Epithelial cell of proximal tubule (primary cell): Measurements from ENCODE around the gene PDGFD. TPM values are rescaled to one million over a fixed set of nuclear protein-coding genes. Genes with fewer than 3 reads are reported as not detected.

ENCODE experiments used
- DNase-seq: peaks from one replicate; pipeline ENCODE4 v3.0.0-alpha.2; 2011; ENCODE audit warnings: low read depth
- H3K4me3 ChIP-seq: 2 replicates; pipeline ENCODE4 v1.5.1; 2011; ENCODE audit warnings: low read depth, mild to moderate bottlenecking, low read length
- CTCF ChIP-seq: conservative IDR thresholded peaks from 2 replicates; pipeline ENCODE4 v1.5.1; 2012; ENCODE audit warnings: low read depth, mild to moderate bottlenecking, low read length
- total RNA-seq: library from RNA; depleted of rRNA; stranded (reverse); fragments of >200 nt; gene quantifications from 2 replicates; pipeline ENCODE4 v1.2.3, GENCODE V29; 2015

Gene PDGFD
- total RNA-seq, 1 donor from 2014 or later, result 3.4 TPM

- TF ChIP-seq CTCF, result no peak
- no peak overlapping the region for H3K4me3 ChIP-seq
- no peak for DNase-seq
Observed at GRCh38 chr11:103862802-103863174, 301.2 kb downstream of the PDGFD start.

- no peak overlapping the region for H3K4me3 ChIP-seq
- DNase-seq, result no peak
- TF ChIP-seq CTCF, result peak; percentile 24
Observed at GRCh38 chr11:103862094-103862801, 301.7 kb downstream of the PDGFD start.

Other genes starting within 250 kb of the PDGFD start
- gene DDI1, start 127.5 kb downstream of the PDGFD start, total RNA-seq, result not detected in 2 replicates